ENCODE measurements around the gene OSCAR.
"Not testable (repeated sequence)": the region's sequence is repeated elsewhere in the genome, so short reads cannot be mapped to it uniquely, and the experiment has no call there.

Gene OSCAR

GRCh38 chr19:54096617-54097106 lies 3.9 kb downstream of the OSCAR start:
- no peak overlapping the region for H3K4me3 ChIP-seq (ENCODE audit: low read length)
- DNase-seq (ENCODE audit: low read depth, low spot score), result peak; percentile 35

DNA sequence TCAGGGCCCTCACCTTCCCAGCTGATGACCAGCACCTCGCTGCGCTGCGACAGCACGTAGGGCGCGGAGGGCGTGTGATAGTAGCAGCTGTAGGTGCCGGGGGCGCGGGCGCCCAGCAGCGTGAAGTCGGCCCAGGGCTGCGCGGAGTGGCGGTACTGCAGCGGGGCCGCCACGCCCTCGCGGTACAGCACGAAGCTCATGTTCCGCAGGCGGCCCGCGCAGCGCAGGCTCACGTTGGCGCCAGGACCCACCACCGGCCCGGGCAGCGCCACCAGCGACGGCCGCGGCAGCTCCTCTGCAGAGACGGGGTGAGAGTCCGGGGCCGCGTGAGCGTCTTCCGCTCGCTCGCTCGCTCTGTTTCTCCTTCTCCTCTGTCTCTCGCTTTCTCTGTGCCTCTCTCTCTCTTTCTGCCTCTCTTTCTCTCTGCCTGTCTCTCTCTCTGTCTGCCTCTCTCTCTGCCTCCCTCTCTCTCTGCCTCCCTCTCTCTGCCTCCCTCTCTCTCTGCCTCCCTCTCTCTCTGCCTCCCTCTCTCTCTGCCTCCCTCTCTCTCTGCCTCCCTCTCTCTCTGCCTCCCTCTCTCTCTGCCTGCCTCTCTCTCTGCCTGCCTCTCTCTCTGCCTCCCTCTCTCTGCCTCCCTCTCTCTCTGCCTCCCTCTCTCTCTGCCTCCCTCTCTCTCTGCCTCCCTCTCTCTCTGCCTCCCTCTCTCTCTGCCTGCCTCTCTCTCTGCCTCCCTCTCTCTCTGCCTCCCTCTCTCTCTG lies 4.6 kb downstream of the OSCAR start:
- peak overlapping the region; percentile 2; the same call in 1 of the 2 replicates for H3K4me3 ChIP-seq (ENCODE audit: low read length)

DNA sequence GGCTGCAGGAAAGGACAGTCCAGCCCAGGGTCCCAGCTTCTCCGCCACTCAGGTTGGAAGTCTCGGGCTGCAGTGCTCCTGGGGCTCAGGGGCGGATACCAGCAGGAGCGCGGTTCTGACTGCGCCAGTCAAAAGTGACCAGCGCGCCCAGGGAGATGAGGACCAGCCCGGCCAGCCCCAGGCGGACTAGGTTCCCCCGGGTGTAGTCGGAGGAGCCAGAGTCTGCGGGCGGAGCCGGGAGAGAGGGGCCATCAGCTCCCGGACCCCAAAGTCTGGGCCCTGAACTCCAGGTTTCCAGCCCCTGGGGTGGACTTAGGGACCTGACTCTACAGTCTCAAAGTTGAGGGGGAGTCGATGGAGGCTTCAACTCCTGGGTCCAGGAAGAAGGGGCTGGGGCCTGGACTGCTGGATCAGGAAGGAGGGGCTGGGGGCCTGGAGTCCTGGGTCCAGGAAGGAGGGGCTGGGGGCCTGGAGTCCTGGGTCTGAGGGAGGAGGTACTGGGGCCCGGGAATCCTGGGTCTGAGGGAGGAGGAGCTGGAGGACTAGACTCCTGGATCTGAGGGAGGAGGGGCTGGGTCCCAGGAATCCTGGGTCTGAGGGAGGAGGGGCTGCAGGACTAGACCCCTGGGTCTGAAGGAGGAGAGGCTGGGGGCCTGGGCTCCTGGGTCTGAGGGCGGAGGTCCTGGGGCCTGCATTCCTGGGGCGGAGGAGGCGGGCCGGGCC lies 5.3 kb downstream of the OSCAR start:
- no peak for DNase-seq (ENCODE audit: low read depth, low spot score)
- no peak overlapping the region; the same call in 1 of the 2 replicates for H3K4me3 ChIP-seq (ENCODE audit: low read length)

More for the DNA sequence above, 4.6 kb downstream of the OSCAR start:
- DNase-seq (ENCODE audit: low read depth, low spot score), result not testable (repeated sequence)

DNA sequence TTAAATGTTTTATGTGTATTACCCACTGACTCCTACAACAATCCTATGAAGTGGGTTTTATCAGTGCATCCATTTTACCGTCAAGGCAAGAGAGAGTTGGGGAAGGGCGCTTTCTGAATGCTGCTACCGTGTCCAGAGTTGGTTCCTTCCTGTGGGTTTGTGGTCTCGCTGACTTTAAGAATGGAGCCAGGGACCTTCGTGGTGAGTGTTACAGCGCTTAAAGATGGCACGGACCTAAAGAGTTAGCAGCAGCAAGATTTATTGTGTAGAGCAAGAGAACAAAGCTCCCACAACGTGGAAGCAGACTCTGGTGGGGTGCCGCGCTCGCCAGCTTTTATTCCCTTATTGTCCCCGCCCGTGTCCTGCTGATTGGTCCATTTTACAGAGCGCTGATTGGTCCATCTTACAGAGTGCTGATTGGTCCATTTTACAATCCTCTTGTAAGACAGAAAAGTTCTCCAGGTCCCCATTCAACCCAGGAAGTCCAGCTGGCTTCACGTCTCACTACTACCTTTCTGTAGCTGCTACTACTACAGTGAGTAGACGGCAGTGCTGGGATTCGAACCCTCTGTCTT lies 6.1 kb downstream of the OSCAR start:
- no peak for DNase-seq (ENCODE audit: low read depth, low spot score)
- no peak overlapping the region for H3K4me3 ChIP-seq (ENCODE audit: low read length)

DNA sequence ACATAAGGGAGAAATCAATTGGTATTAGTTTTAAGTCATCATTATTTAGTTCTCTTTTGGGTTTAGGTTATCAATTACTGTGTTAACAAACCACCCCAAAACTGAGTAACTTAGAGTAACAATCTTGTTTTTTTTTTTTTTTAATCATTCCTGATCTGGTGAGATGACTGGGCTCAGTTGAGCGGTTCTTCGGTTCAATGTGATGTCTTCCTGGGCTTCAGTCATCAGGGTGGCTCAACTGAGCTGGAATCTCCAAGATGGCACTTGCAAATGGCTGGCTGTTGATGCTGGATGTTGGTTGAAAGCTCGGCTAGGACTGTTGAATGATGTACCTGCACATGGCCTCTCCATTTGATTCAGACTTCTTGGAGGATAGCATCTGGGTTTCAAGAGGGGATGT lies 16.2 kb downstream of the OSCAR start:
- DNase-seq (ENCODE audit: low read depth, low spot score), result no peak
- H3K4me3 ChIP-seq (ENCODE audit: low read length), result no peak overlapping the region

- DNase-seq (ENCODE audit: low read depth, low spot score), result no peak
- H3K4me3 ChIP-seq (ENCODE audit: low read length), result no peak within 1 kb of the TSS
Measured at GRCh38 chr19:54081032-54081431, 19.6 kb downstream of the OSCAR start, which contains the start of gene TARM1. TARM1 (minus strand) TSS chr19:54081365; CDS start chr19:54081340, 25 bp downstream.

DNA sequence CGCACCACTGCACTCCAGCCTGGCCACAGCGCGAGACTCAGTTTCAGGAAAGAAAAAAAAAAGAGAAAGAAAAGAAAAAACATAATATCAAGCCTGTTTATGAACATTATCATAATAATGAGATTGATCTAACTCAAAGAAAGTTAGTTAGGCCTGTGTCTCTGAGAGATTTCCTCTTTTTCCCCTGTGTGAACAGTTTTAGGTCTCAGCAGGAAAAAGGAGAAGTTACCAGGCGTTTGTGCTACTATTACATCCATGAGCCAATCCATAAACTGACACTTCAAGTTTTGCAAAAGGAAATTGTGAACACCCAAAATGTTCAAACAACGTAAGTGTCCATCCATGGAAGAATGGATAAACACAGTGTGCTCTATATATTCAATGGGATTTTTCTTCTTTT lies 23.3 kb downstream of the OSCAR start:
- no peak for DNase-seq (ENCODE audit: low read depth, low spot score)
- H3K4me3 ChIP-seq (ENCODE audit: low read length), result no peak overlapping the region

DNA sequence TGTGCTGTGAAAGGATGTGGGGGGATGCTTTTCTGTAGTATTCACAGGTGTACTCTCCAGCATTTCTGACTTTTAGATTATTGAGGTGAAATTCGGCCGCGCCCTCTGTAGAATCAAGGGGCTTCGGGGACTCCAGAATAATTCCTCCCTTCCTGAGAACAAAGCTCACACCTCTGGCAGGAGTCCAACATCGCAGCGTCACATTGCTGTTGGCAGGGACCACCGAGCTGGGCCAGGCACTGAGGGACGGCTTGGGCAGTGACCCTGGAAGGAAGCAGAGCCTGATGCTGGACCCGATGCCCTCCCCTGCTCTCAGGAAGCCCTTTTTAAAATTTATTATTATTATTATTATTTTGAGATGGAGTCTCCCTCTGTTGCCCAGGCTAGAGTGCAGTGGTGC lies 25.8 kb downstream of the OSCAR start:
- no peak overlapping the region for H3K4me3 ChIP-seq (ENCODE audit: low read length)
- no peak for DNase-seq (ENCODE audit: low read depth, low spot score)

- no peak overlapping the region for H3K4me3 ChIP-seq (ENCODE audit: low read length)
- no peak for DNase-seq (ENCODE audit: low read depth, low spot score)
Measured at GRCh38 chr19:54073829-54074228, 26.8 kb downstream of the OSCAR start.

- no peak for DNase-seq (ENCODE audit: low read depth, low spot score)
- no peak overlapping the region for H3K4me3 ChIP-seq (ENCODE audit: low read length)
Measured at GRCh38 chr19:54069470-54069869, 31.1 kb downstream of the OSCAR start.

GRCh38 chr19:54063350-54064116 lies 37.1 kb downstream of the OSCAR start, which contains the start of gene VSTM1:
VSTM1 (minus strand) TSS chr19:54063897; CDS start chr19:54063777, 120 bp downstream.
- H3K4me3 ChIP-seq (ENCODE audit: low read length), result no peak within 1 kb of the TSS
- DNase-seq (ENCODE audit: low read depth, low spot score), result no peak

- DNase-seq (ENCODE audit: low read depth, low spot score), result no peak
- no peak overlapping the region for H3K4me3 ChIP-seq (ENCODE audit: low read length)
Measured at GRCh38 chr19:54062643-54063042, 38.0 kb downstream of the OSCAR start.

- H3K4me3 ChIP-seq (ENCODE audit: low read length), result no peak overlapping the region
- no peak for DNase-seq (ENCODE audit: low read depth, low spot score)
Measured at GRCh38 chr19:54047616-54048015, 53.0 kb downstream of the OSCAR start.

GRCh38 chr19:54045771-54046170 lies 54.8 kb downstream of the OSCAR start:
- no peak for DNase-seq (ENCODE audit: low read depth, low spot score)
- no peak overlapping the region for H3K4me3 ChIP-seq (ENCODE audit: low read length)
